GM18498 (cell line): ENCODE measurements around the gene THRA.

ENCODE experiments used
- ATAC-seq: cut with Tn5 transposase; IDR thresholded peaks from one replicate; pipeline ENCODE4 v1.9.1; 2021; ENCODE audit warnings: mild to moderate bottlenecking, moderate library complexity; ENCODE audit not compliant: unreplicated experiment

THRA gene

GRCh38 chr17:40064971-40065768 is 2.4 kb downstream of the THRA start:
- no peak for ATAC-seq

GRCh38 chr17:40065769-40066510 is 3.2 kb downstream of the THRA start:
- no peak for ATAC-seq

- ATAC-seq: no peak
These were observed 4.9 kb downstream of the THRA start for GRCh38 chr17:40067710-40068109.

- no peak for ATAC-seq
These were observed 5.4 kb downstream of the THRA start for GRCh38 chr17:40068129-40068581.

- ATAC-seq: no peak
These were observed 5.8 kb downstream of the THRA start for GRCh38 chr17:40068584-40068916.

GRCh38 chr17:40068917-40069750 is 6.4 kb downstream of the THRA start:
- ATAC-seq: no peak

GRCh38 chr17:40069751-40070708 is 7.3 kb downstream of the THRA start:
- no peak for ATAC-seq

- ATAC-seq: no peak
These were observed 8.0 kb downstream of the THRA start for GRCh38 chr17:40070709-40071312.

GRCh38 chr17:40071313-40072039 is 8.7 kb downstream of the THRA start:
- no peak for ATAC-seq

- no peak for ATAC-seq
These were observed 9.4 kb downstream of the THRA start for GRCh38 chr17:40072040-40072734.

GRCh38 chr17:40072735-40073346 is 10.1 kb downstream of the THRA start:
- no peak for ATAC-seq

GRCh38 chr17:40073454-40074174 is 10.8 kb downstream of the THRA start:
- ATAC-seq: no peak

GRCh38 chr17:40074175-40074512 is 11.4 kb downstream of the THRA start:
- ATAC-seq: no peak

- ATAC-seq: no peak
These were observed 12.1 kb downstream of the THRA start for GRCh38 chr17:40074871-40075200.

GRCh38 chr17:40075201-40075941 is 12.6 kb downstream of the THRA start:
- no peak for ATAC-seq

GRCh38 chr17:40075942-40076498 is 13.3 kb downstream of the THRA start:
- no peak for ATAC-seq

GRCh38 chr17:40076591-40076990 is 13.8 kb downstream of the THRA start:
- no peak for ATAC-seq
